ENCODE results near the gene SF1. TPM values are rescaled to one million over a fixed set of nuclear protein-coding genes. Genes with fewer than 3 reads are reported as not detected.
A peak's percentile ranks its signal among the peaks of the same experiment; 100 is the strongest.

The SF1 gene
- total RNA-seq, 1 experiment from 2014 or later: 285 TPM

DNA sequence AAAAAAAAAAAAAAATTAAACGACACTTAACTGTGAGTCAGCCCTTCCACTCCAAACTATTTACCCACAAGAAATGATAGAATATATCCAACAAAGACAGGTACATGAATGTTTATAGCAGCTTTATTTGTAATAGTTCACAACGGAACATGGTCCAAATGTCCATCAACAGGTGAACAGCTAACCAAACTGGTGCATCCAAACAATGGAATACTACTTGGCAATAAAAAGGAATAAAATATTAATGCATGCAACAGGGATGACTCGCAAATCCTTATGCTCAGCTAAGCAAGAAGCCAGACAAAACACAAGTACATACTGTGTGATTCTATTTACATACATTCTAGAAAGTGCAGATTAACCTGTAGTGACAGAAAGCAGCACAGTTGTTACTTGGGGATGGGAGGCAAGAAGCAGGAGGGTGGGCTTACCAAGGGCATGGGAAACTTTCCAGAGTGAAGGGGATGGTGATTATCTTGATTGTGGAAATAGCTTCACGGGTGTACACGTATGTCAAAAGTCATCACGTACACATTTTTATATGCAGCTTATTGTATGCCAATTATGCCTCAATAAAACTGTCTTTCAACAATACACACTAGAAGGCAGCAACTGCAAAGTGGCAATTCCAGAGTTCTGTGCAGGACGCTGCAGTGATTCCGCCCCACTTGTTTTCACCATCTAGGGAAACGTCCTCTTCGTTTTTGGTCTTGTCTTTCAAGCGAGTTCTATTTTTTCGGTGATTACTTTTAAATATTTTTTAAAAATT, 6.7 kb upstream of the SF1 start (continued):
- TF ChIP-seq, protein P1, sequence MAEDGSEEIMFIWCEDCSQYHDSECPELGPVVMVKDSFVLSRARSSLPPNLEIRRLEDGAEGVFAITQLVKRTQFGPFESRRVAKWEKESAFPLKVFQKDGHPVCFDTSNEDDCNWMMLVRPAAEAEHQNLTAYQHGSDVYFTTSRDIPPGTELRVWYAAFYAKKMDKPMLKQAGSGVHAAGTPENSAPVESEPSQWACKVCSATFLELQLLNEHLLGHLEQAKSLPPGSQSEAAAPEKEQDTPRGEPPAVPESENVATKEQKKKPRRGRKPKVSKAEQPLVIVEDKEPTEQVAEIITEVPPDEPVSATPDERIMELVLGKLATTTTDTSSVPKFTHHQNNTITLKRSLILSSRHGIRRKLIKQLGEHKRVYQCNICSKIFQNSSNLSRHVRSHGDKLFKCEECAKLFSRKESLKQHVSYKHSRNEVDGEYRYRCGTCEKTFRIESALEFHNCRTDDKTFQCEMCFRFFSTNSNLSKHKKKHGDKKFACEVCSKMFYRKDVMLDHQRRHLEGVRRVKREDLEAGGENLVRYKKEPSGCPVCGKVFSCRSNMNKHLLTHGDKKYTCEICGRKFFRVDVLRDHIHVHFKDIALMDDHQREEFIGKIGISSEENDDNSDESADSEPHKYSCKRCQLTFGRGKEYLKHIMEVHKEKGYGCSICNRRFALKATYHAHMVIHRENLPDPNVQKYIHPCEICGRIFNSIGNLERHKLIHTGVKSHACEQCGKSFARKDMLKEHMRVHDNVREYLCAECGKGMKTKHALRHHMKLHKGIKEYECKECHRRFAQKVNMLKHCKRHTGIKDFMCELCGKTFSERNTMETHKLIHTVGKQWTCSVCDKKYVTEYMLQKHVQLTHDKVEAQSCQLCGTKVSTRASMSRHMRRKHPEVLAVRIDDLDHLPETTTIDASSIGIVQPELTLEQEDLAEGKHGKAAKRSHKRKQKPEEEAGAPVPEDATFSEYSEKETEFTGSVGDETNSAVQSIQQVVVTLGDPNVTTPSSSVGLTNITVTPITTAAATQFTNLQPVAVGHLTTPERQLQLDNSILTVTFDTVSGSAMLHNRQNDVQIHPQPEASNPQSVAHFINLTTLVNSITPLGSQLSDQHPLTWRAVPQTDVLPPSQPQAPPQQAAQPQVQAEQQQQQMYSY (CRISPR knock-in tag; IDR thresholded peaks at IDR 0.05): no peak
- TF ChIP-seq FOXJ3 (CRISPR knock-in tag; IDR thresholded peaks at IDR 0.05; ENCODE audit: borderline replicate concordance): no peak

GRCh38 chr11:64778223-64778472, 194 bp downstream of the SF1 start:
- H3K27ac Mint-ChIP-seq: no peak overlapping the region
- no peak for ATAC-seq
- TF ChIP-seq FOXP1 (CRISPR knock-in tag; IDR thresholded peaks at IDR 0.05; ENCODE audit: borderline replicate concordance) (peak; percentile 41; the same call in 1 of the 2 replicates), FOXK1 (CRISPR knock-in tag; IDR thresholded peaks at IDR 0.05) (peak; percentile 20; the same call in 1 of the 2 replicates), EMX1 (CRISPR knock-in tag; IDR thresholded peaks at IDR 0.05) (0 out of 2 replicates have a peak, but pooled peaks have one; percentile 19), ZNF425 (CRISPR knock-in tag; conservative IDR thresholded peaks at IDR 0.05) (no peak)
- peaks cover 32% of the 10 kb centered on the region for H3K4me1 Mint-ChIP-seq
- peak overlapping the region; percentile 77; the same call in 1 of the 2 replicates for H3K4me3 Mint-ChIP-seq
- DNase-seq (ENCODE audit: low spot score): no peak
- H3K36me3 Mint-ChIP-seq: peaks cover 42% of the 10 kb centered on the region
- no peaks in the 10 kb centered on the region for H3K9me3 Mint-ChIP-seq
- CTCF ChIA-PET: interaction anchor here (0.5 to 2.0 kb wide), 31 partner anchors 9 to 437 kb away, joined by 3 to 23 read pairs (median 4); partner anchors contain the start of genes ARL2, CDC42BPG, MAP4K2 and PYGM
- no peaks in the 10 kb centered on the region for H3K27me3 Mint-ChIP-seq (ENCODE audit: low read depth)
- POLR2A ChIA-PET: interaction anchor here (0.9 to 2.3 kb wide), 9 partner anchors 16 to 721 kb away, joined by 3 to 45 read pairs (median 4); partner anchors contain the start of genes BATF2, MALAT1, MAP4K2 and PYGM

- H3K36me3 Mint-ChIP-seq: peaks cover 47% of the 10 kb centered on the region
- DNase-seq (ENCODE audit: low spot score) (peak; percentile 64), ATAC-seq (no peak)
- CTCF ChIA-PET: interaction anchor here (1.8 kb wide), 1 partner anchor 35 kb away, joined by 16 read pairs; no protein-coding TSS in a partner anchor
- peak overlapping the region; percentile 79 for H3K4me3 Mint-ChIP-seq
- no peaks in the 10 kb centered on the region for H3K9me3 Mint-ChIP-seq
- H3K27me3 Mint-ChIP-seq (ENCODE audit: low read depth): no peaks in the 10 kb centered on the region
- POLR2A ChIA-PET: interaction anchor here (2.3 kb wide), 1 partner anchor 16 kb away, joined by 45 read pairs; the partner anchor contains the start of gene PYGM
- 0 out of 2 replicates have a peak, but pooled peaks have one; percentile 47 for TF ChIP-seq CREM (CRISPR knock-in tag; IDR thresholded peaks at IDR 0.05)
- TF ChIP-seq MXD4 (CRISPR knock-in tag; IDR thresholded peaks at IDR 0.05; ENCODE audit: borderline replicate concordance): no peak
- TF ChIP-seq ATF6 (CRISPR knock-in tag; IDR thresholded peaks at IDR 0.05): no peak
- no peak for TF ChIP-seq SOX15 (CRISPR knock-in tag; IDR thresholded peaks at IDR 0.05)
- no peak for TF ChIP-seq PRRX2 (CRISPR knock-in tag; IDR thresholded peaks at IDR 0.05)
- no peak for TF ChIP-seq RELA (CRISPR knock-in tag; IDR thresholded peaks at IDR 0.05; ENCODE audit: borderline replicate concordance)
- no peak for TF ChIP-seq NR2C2 (CRISPR knock-in tag; IDR thresholded peaks at IDR 0.05)
- H3K27ac Mint-ChIP-seq: peak overlapping the region; percentile 59
- peaks cover 32% of the 10 kb centered on the region for H3K4me1 Mint-ChIP-seq
Measured at GRCh38 chr11:64777449-64778222, 706 bp downstream of the SF1 start.
